BE2C (cell line): ENCODE results near the gene WDR7.

Experiments
- DNase-seq: peaks from one replicate; pipeline ENCODE4 v3.0.0-alpha.2; 2020
- H3K27me3 ChIP-seq: fragments of 250-450 bp; sonication (Bioruptor Pico); 2 replicates; pipeline ENCODE4 v1.5.1; 2020; ENCODE audit warnings: mild to moderate bottlenecking
- H3K36me3 ChIP-seq: fragments of 250-450 bp; sonication (Bioruptor Pico); 2 replicates; pipeline ENCODE4 v1.5.1; 2020; ENCODE audit warnings: mild to moderate bottlenecking
- H3K4me1 ChIP-seq: fragments of 250-450 bp; sonication (Bioruptor Pico); 2 replicates; pipeline ENCODE4 v1.5.1; 2020
- H3K4me3 ChIP-seq: 2 replicates; pipeline ENCODE4 v1.5.1; 2011; ENCODE audit warnings: low read depth, low read length
- H3K9me3 ChIP-seq: fragments of 250-450 bp; sonication (Bioruptor Pico); 2 replicates; pipeline ENCODE4 v1.5.1; 2020
- TF ChIP-seq, protein P1 (sequence below): IDR thresholded peaks from 2 replicates; pipeline ENCODE4 v1.5.1; 2012; ENCODE audit warnings: mild to moderate bottlenecking, low read depth, low read length

Gene WDR7

DNA sequence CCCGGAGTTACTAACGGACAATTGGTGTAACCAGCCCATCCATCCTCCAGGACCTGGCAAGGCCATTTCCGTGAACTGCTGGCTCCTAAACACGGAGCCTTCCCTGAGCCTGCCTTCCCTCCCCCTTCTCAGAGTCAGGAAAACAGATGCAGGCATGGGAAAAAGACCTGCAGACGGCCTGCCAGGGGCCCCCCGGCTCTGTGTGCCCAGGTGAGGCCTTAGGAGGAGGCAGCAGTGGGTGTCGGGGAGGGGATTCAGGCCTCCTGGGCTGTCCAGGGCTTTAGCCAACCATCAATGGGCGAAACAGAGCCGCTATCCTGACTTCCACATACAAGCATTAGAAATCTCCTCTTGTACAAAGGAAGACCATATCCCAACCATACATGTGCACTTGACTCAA lies 427.5 kb downstream of the WDR7 start:
- no peak for DNase-seq
- no peaks in the 10 kb centered on the region for H3K4me1 ChIP-seq
- no peaks in the 10 kb centered on the region for H3K36me3 ChIP-seq
- H3K9me3 ChIP-seq = no peaks in the 10 kb centered on the region
- TF ChIP-seq, protein P1, sequence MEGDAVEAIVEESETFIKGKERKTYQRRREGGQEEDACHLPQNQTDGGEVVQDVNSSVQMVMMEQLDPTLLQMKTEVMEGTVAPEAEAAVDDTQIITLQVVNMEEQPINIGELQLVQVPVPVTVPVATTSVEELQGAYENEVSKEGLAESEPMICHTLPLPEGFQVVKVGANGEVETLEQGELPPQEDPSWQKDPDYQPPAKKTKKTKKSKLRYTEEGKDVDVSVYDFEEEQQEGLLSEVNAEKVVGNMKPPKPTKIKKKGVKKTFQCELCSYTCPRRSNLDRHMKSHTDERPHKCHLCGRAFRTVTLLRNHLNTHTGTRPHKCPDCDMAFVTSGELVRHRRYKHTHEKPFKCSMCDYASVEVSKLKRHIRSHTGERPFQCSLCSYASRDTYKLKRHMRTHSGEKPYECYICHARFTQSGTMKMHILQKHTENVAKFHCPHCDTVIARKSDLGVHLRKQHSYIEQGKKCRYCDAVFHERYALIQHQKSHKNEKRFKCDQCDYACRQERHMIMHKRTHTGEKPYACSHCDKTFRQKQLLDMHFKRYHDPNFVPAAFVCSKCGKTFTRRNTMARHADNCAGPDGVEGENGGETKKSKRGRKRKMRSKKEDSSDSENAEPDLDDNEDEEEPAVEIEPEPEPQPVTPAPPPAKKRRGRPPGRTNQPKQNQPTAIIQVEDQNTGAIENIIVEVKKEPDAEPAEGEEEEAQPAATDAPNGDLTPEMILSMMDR = no peak
- H3K27me3 ChIP-seq = no peaks in the 10 kb centered on the region
- H3K4me3 ChIP-seq = no peak overlapping the region

DNA sequence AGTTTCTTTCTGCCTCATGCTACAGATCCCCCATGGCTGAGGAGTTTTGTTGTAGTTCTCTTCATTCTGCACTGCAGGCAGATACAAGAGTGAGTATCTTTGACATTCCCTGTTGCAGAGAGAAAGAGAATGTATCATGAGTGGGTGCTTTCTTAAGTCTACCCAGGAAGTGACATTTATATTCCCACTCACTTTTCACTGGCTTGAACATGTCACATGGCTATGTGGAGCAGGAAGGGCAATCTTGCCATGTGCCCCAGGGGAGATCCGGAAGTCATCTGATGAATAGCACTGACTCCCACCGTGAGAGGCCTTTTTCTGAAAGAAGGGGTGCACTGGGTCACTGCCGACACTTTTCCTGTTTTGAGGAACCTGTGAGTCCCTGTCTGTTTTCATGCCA lies 429.3 kb downstream of the WDR7 start:
- H3K27me3 ChIP-seq = no peaks in the 10 kb centered on the region

DNA sequence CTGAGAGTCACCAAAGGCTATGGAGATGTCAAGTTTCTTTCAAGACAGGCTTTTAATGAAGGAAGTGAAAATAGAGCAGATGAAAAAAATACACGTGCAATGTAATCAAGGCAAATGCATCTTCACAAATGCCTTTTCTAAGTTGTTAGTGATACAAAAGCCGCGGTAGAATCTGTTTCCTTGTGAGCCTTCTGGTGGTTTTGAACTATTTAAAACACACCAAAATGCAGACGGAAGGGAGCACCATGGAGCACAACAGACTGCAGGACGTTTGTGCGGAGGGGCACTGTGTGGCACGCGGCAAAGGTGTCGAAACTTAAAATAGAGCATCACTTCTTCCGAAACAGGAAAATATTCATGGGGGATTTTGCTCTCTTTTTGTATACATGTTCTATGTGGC lies 430.7 kb downstream of the WDR7 start:
- no peak overlapping the region for H3K4me3 ChIP-seq
- no peaks in the 10 kb centered on the region for H3K9me3 ChIP-seq
- TF ChIP-seq, protein P1 = no peak
- H3K36me3 ChIP-seq = no peaks in the 10 kb centered on the region
- no peaks in the 10 kb centered on the region for H3K4me1 ChIP-seq
- no peak for DNase-seq
- H3K27me3 ChIP-seq = no peaks in the 10 kb centered on the region

More for the DNA sequence above, 429.3 kb downstream of the WDR7 start:
- Histone ChIP-seq H3K4me3 (no peak overlapping the region), H3K4me1 (no peaks in the 10 kb centered on the region), H3K36me3 (no peaks in the 10 kb centered on the region), H3K9me3 (no peaks in the 10 kb centered on the region)
- TF ChIP-seq, protein P1 = no peak
- no peak for DNase-seq

DNA sequence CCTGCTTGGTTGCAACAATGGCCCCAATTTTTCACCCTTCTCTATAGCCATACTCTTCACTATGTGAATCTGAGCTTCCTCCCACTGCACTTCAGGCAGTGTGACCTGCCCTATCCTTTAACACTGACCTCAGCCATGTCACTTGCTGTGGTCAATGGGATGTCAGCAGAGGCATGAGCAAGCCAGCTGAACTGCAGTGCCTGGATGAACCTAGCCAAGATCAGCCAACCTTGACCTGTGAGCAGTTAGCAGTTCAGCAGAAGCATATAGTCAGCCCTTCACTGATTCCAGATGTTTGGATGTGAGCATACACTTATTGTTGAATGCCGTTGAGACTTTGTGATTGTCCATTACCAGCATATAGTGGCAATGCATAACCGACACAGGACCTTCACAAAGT lies 432.3 kb downstream of the WDR7 start:
- Histone ChIP-seq H3K9me3 (no peaks in the 10 kb centered on the region), H3K4me3 (no peak overlapping the region), H3K36me3 (no peaks in the 10 kb centered on the region), H3K27me3 (no peaks in the 10 kb centered on the region), H3K4me1 (no peaks in the 10 kb centered on the region)
- no peak for DNase-seq
- TF ChIP-seq, protein P1 = no peak

DNA sequence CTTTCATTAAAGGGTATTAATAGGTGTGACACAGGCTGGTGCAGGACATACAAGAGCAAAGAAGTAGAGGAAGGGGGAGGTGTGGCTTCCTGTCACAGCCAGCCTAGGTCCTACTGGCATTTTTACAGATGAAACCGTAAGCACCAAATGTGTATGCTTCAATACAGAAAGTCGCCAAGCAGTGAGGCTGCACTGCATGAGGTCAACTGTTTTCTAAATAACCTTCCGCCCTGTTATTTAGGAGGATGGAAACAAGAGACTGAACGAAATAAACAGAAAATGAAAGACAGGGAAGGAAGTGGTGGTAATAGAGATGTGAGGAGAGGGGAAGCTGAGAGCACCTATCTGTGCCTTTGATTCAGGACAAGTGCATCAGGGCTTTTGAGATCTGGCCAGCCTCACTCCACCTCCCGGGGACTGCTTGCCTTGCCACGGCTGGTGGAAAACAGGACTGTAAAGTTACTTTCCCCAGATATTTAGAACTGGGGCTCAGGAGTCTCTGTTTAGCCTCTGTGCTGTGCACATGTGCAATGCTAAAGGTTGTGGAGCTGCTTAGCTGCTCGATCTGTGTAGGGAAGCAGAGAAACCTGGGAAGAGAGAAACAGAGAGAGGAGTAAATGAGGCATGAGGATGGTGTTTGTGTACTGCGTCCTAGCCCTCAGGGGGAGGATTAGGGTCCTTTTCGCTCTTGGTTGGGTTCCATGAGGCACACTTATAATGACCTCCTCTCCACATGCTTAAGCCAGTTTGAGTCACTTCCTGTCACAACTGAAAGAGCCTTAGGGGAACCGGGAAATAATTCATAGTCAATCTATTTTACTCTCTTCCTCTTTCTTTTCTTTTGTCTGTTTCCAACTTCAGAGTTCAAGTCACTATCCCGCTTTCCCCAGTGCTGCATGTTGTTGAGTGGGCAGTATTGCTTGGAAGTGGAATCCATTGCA lies 433.4 kb downstream of the WDR7 start:
- no peaks in the 10 kb centered on the region for H3K9me3 ChIP-seq
- no peak for DNase-seq
- no peak overlapping the region for H3K4me3 ChIP-seq
- H3K36me3 ChIP-seq = no peaks in the 10 kb centered on the region
- no peaks in the 10 kb centered on the region for H3K4me1 ChIP-seq
- TF ChIP-seq, protein P1 = no peak
- no peaks in the 10 kb centered on the region for H3K27me3 ChIP-seq

DNA sequence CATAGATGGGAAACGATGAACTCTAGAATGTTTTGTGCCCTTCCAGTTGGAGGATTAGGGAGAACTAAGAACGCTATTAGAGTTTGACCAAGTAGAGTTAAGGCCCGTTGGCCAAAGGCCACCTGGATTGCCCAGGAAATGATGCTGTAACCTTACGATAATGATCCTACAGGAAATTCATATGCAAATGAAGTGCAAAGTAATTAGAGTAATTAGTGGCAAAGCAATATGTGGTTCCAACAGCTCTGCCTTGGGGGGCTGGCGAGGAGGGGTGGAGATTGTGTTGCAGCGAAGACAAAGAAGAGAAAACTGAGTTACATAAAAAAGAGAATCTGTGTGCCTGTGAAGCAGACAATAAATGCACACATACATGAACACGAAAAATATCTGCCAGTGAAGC lies 434.2 kb downstream of the WDR7 start:
- H3K36me3 ChIP-seq = no peaks in the 10 kb centered on the region
- H3K27me3 ChIP-seq = no peaks in the 10 kb centered on the region
- no peaks in the 10 kb centered on the region for H3K4me1 ChIP-seq
- no peaks in the 10 kb centered on the region for H3K9me3 ChIP-seq
- TF ChIP-seq, protein P1 = no peak
- DNase-seq = no peak
- H3K4me3 ChIP-seq = no peak overlapping the region
